ENCODE results near the gene CRTC2.
"Not testable (repeated sequence)": the region's sequence is repeated elsewhere in the genome, so short reads cannot be mapped to it uniquely, and the experiment has no call there.

CRTC2 gene

GRCh38 chr1:153991151-153991630 lies 32.8 kb upstream of the CRTC2 start:
- no peak for TF ChIP-seq CTCF (IDR thresholded peaks at IDR 0.05; ENCODE audit: borderline replicate concordance, insufficient read depth, low read depth, low read length)

GRCh38 chr1:153990468-153991150 lies 32.2 kb upstream of the CRTC2 start, which contains the start of gene RPS27:
Gene RPS27, plus strand, starts transcription at chr1:153990762. Its CDS starts 35 bp downstream, at chr1:153990797.
- peak within 1 kb of the TSS; percentile 85 for H3K4me3 ChIP-seq (ENCODE audit: low read depth, low read length)
- TF ChIP-seq CTCF (IDR thresholded peaks at IDR 0.05; ENCODE audit: borderline replicate concordance, insufficient read depth, low read depth, low read length): no peak

More at GRCh38 chr1:153991151-153991630, 32.8 kb upstream of the CRTC2 start:
- H3K4me3 ChIP-seq (ENCODE audit: low read depth, low read length): peak overlapping the region; percentile 85

- H3K4me3 ChIP-seq (ENCODE audit: low read depth, low read length): no peak overlapping the region
- no peak for TF ChIP-seq CTCF (IDR thresholded peaks at IDR 0.05; ENCODE audit: borderline replicate concordance, insufficient read depth, low read depth, low read length)
These were observed 29.2 kb upstream of the CRTC2 start for GRCh38 chr1:153987621-153988020.

- H3K4me3 ChIP-seq (ENCODE audit: low read depth, low read length): peak within 1 kb of the TSS; percentile 34
- TF ChIP-seq CTCF (IDR thresholded peaks at IDR 0.05; ENCODE audit: borderline replicate concordance, insufficient read depth, low read depth, low read length): no peak
These were observed 27.7 kb upstream of the CRTC2 start, which contains the start of gene RAB13 for GRCh38 chr1:153985941-153986761. Gene RAB13, minus strand, starts transcription at chr1:153986339. Its CDS starts 103 bp downstream, at chr1:153986236.

GRCh38 chr1:153985341-153985912 lies 27.0 kb upstream of the CRTC2 start:
- H3K4me3 ChIP-seq (ENCODE audit: low read depth, low read length): peak overlapping the region; percentile 34
- TF ChIP-seq CTCF (IDR thresholded peaks at IDR 0.05; ENCODE audit: borderline replicate concordance, insufficient read depth, low read depth, low read length): no peak

GRCh38 chr1:153984123-153984894 lies 25.9 kb upstream of the CRTC2 start:
- no peak for TF ChIP-seq CTCF (IDR thresholded peaks at IDR 0.05; ENCODE audit: borderline replicate concordance, insufficient read depth, low read depth, low read length)

GRCh38 chr1:153981735-153982134 lies 23.3 kb upstream of the CRTC2 start:
- H3K4me3 ChIP-seq (ENCODE audit: low read depth, low read length): not testable (repeated sequence)

More at GRCh38 chr1:153984123-153984894, 25.9 kb upstream of the CRTC2 start:
- no peak overlapping the region for H3K4me3 ChIP-seq (ENCODE audit: low read depth, low read length)

GRCh38 chr1:153979091-153979490 lies 20.7 kb upstream of the CRTC2 start:
- not testable (repeated sequence) for H3K4me3 ChIP-seq (ENCODE audit: low read depth, low read length)
